SK-N-SH (cell line): ENCODE results near the gene CDC42EP3.

Experiments
- CTCF ChIP-seq: fragments of 200-600 bp; sonication (generic); IDR thresholded peaks from 2 replicates; pipeline ENCODE4 v1.6.1; 2017; ENCODE audit warnings: antibody characterized with exemption, mild to moderate bottlenecking, moderate library complexity
- EP300 ChIP-seq, 2 experiments: IDR thresholded peaks; 2 replicates each; pipeline versions ENCODE4 v1.4.0 to v1.6.1; 2012; ENCODE audit warnings: borderline replicate concordance in 1 of 2, low read depth in 1 of 2, low read length in 1 of 2
- EZH2phosphoT487 ChIP-seq: fragments of 200-600 bp; sonication (generic); IDR thresholded peaks from 2 replicates; pipeline ENCODE4 v1.6.1; 2017; ENCODE audit warnings: low read depth, mixed run types, mild to moderate bottlenecking, antibody characterized with exemption, moderate library complexity, borderline replicate concordance
- JUND ChIP-seq: IDR thresholded peaks from 2 replicates; pipeline ENCODE4 v1.4.0; 2012
- MAX ChIP-seq: IDR thresholded peaks from 2 replicates; pipeline ENCODE4 v1.4.0; 2012; ENCODE audit warnings: low read depth
- NFIC ChIP-seq: IDR thresholded peaks from 2 replicates; pipeline ENCODE4 v1.4.0; 2012; ENCODE audit warnings: borderline replicate concordance
- NRF1 ChIP-seq: IDR thresholded peaks from 2 replicates; pipeline ENCODE4 v1.6.1; 2012; ENCODE audit warnings: low read depth, mild to moderate bottlenecking, low read length
- POLR2AphosphoS5 ChIP-seq: IDR thresholded peaks from 2 replicates; pipeline ENCODE4 v1.6.1; 2012; ENCODE audit warnings: low read depth, low read length
- REST ChIP-seq: IDR thresholded peaks from 2 replicates; pipeline ENCODE4 v1.6.1; 2012; ENCODE audit warnings: mild to moderate bottlenecking, low read depth, low read length, moderate library complexity
- TCF12 ChIP-seq: IDR thresholded peaks from 2 replicates; pipeline ENCODE4 v1.4.0; 2012
- ZBTB33 ChIP-seq: IDR thresholded peaks from 2 replicates; pipeline ENCODE4 v1.4.0; 2012; ENCODE audit warnings: low read depth, borderline replicate concordance

GRCh38 chr2:37654419-37654818 is 17.0 kb downstream of the CDC42EP3 start:
- TF ChIP-seq REST (no peak), CTCF (no peak), POLR2AphosphoS5 (no peak), EZH2phosphoT487 (no peak), JUND (no peak), EP300 (IDR thresholded peaks at IDR 0.05; ENCODE audit: borderline replicate concordance in 1 of 2, low read depth in 1 of 2, low read length in 1 of 2) (no peak), MAX (no peak), NRF1 (no peak), ZBTB33 (no peak), NFIC (no peak), TCF12 (no peak)
